ENCODE measurements around the gene MAMLD1. TPM values are rescaled to one million over a fixed set of nuclear protein-coding genes. Genes with fewer than 3 reads are reported as not detected.

MAMLD1 gene
- total RNA-seq, 1 experiment from 2014 or later = 0.48 TPM

DNA sequence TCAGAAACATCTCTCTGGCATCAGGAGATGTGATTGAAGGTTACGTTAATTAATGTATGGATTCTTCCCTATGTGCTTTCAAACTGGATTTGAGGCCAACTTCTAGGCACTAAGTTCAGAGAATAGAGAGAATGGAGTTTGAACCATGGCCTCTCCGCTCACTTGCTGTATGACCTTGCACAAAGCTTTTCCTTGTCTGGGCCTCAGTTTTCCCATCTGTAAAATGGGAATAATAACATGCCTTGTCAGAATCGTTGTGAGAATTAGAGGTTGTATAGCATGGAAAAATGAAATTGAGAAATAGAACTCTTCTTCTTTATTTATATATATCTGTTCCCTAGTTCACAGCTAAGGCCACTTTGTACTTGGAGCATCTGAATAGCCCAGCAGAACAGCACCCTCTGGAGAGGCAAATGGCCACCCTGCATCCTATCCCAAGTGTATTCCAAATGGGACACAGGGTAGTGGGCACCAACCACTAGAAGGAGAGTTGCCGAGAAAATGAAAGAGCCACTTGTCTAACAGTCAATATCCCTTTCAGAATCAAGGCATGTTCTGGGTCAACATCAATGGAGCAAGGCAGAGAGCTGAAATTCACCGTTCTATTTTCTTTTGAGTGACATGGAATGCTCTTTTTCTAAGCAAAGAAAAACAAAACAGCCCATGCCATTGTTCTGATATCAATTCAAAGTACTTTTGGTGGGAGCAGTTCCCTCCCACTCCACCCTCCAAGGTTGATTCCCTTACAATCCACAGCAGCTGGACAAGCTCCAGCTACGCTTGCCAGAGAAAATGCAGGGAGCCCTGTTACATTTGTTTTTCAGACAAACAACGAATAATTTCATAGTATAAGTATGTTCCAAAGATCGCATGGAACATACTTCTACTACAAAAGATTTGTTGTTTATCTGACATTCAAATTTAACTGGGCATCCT, 182.0 kb downstream of the MAMLD1 start:
- Histone ChIP-seq H3K27ac (ENCODE audit: insufficient read length, low read depth, low read length) (no peak overlapping the region), H3K23ac (ENCODE audit: insufficient read length, low read depth, low read length) (no peak overlapping the region), H2BK20ac (ENCODE audit: low read depth, low read length, poor library complexity, severe bottlenecking) (no peak overlapping the region), H3K4me1 (ENCODE audit: insufficient read depth, low read length) (0 out of 2 replicates have a peak, but pooled peaks cover 2% of the 10 kb centered on the region), H3K79me2 (ENCODE audit: insufficient read depth, low read length) (no peaks in the 10 kb centered on the region), H2AK5ac (ENCODE audit: insufficient read length, low read length) (no peak overlapping the region), H3K4me2 (ENCODE audit: insufficient read depth, insufficient read length, low read length) (no peak overlapping the region), H2BK120ac (ENCODE audit: low read depth, low read length, poor library complexity, severe bottlenecking) (no peak overlapping the region), H3K9ac (ENCODE audit: extremely low read depth, insufficient read length, low read length) (no peak overlapping the region), H4K8ac (replicated peaks; ENCODE audit: insufficient read length, low read depth, low read length) (no peak overlapping the region), H2BK12ac (ENCODE audit: insufficient read length, low read depth, low read length) (no peak overlapping the region), H3K14ac (ENCODE audit: insufficient read depth, low read length) (no peak overlapping the region), H3T11ph (ENCODE audit: low read length) (no peak overlapping the region), H4K20me1 (ENCODE audit: control insufficient read depth, insufficient read depth, insufficient read length) (no peaks in the 10 kb centered on the region), H3K79me1 (ENCODE audit: insufficient read depth, low read depth, low read length, poor library complexity, severe bottlenecking) (no peaks in the 10 kb centered on the region), H4K5ac (ENCODE audit: insufficient read length, low read depth, low read length) (no peak overlapping the region), H3K9me3 (ENCODE audit: control insufficient read depth, low read depth, low read length) (no peaks in the 10 kb centered on the region), H2AFZ (ENCODE audit: low read length) (no peak overlapping the region), H3K56ac (ENCODE audit: insufficient read length, low read depth, low read length) (no peak overlapping the region), H4K91ac (ENCODE audit: insufficient read length, low read depth, low read length) (no peak overlapping the region), H3K23me2 (ENCODE audit: insufficient read length, low read depth, low read length, poor library complexity, severe bottlenecking) (no peaks in the 10 kb centered on the region), H2BK5ac (ENCODE audit: insufficient read length, low read length) (no peak overlapping the region), H3K18ac (ENCODE audit: insufficient read length, low read depth, low read length) (no peak overlapping the region), H3K4ac (ENCODE audit: low read depth, low read length) (no peak overlapping the region), H2BK15ac (ENCODE audit: low read depth, low read length) (no peak overlapping the region), H3K27me3 (ENCODE audit: insufficient read depth, low read length) (peaks cover 3% of the 10 kb centered on the region; the same call in 1 of the 2 replicates)
- H3K27ac Mint-ChIP-seq = no peak overlapping the region
- H3K4me3 Mint-ChIP-seq = no peak overlapping the region
- H3K27me3 Mint-ChIP-seq (ENCODE audit: low read depth) = peaks cover 52% of the 10 kb centered on the region
- peaks cover 72 to 79% of the 10 kb centered on the region in 2 experiments for H3K9me3 Mint-ChIP-seq
- peaks cover 0 to 6% (median 0%) of the 10 kb centered on the region in 3 experiments; a peak in 1 of 7 replicates for H3K36me3 Mint-ChIP-seq (ENCODE audit: insufficient read depth in 1 of 3, low read depth in 3 of 3)
- H3K4me1 Mint-ChIP-seq = peaks cover 2 to 12% of the 10 kb centered on the region in 2 experiments; a peak in 3 of 4 replicates
- no peak for DNase-seq
- TF ChIP-seq, protein P1, sequence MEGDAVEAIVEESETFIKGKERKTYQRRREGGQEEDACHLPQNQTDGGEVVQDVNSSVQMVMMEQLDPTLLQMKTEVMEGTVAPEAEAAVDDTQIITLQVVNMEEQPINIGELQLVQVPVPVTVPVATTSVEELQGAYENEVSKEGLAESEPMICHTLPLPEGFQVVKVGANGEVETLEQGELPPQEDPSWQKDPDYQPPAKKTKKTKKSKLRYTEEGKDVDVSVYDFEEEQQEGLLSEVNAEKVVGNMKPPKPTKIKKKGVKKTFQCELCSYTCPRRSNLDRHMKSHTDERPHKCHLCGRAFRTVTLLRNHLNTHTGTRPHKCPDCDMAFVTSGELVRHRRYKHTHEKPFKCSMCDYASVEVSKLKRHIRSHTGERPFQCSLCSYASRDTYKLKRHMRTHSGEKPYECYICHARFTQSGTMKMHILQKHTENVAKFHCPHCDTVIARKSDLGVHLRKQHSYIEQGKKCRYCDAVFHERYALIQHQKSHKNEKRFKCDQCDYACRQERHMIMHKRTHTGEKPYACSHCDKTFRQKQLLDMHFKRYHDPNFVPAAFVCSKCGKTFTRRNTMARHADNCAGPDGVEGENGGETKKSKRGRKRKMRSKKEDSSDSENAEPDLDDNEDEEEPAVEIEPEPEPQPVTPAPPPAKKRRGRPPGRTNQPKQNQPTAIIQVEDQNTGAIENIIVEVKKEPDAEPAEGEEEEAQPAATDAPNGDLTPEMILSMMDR (conservative IDR thresholded peaks at IDR 0.05) = no peak
- no CpG with 5 or more reads among the region's 8 CpGs for WGBS (ENCODE audit: extremely low coverage, insufficient read length, low lambda C conversion rate)
